ENCODE data around the gene SNRPA1.

The SNRPA1 gene

GRCh38 chr15:101277038-101277822, 17.8 kb downstream of the SNRPA1 start, which contains the start of gene SELENOS:
TSS of gene SELENOS (minus strand) at chr15:101277485. CDS start at chr15:101277417, 68 bp downstream.
- TF ChIP-seq CTCF (IDR thresholded peaks at IDR 0.05), result no peak

GRCh38 chr15:101276501-101277037, 18.5 kb downstream of the SNRPA1 start:
- TF ChIP-seq CTCF (IDR thresholded peaks at IDR 0.05), result no peak; the same call in 1 of the 2 replicates

DNA sequence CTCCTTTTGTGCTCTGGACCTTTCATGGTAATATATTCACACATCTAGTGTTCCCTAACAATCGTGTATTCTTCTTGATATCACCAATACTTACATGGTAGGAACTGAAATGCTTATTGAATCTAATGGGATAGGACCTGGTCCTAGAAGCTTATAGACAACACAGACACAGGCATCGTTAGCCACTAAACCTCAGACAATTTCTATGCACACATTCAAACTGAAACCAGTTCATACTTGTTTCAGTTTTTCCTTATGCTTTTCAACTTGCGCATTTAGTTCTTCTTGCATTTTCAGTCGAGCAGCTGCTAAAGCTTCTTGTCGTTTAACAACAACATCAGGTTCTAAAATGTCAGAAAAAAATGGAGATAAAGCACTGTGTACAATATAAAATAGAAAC, 20.0 kb downstream of the SNRPA1 start:
- no peak for TF ChIP-seq CTCF (IDR thresholded peaks at IDR 0.05)

DNA sequence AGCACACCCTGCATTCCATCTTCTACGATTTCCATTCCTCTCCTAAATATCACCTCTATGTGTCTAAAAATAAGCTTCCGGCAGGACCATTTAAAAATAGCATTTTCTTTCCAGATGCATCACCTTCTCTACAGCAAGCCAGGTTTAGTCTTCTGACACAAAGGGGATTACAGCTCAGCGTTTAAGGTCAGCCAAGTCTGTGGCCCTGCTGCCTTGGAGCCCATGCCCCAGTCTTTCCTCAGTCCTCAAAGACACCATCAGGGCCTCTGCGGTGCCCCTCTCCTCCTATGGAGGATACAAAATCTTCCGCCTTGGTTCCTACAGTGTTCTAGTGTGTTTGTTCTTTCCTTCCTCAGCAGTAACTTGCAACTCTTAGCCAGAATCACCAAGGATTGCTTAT, 21.5 kb downstream of the SNRPA1 start:
- no peak for TF ChIP-seq CTCF (IDR thresholded peaks at IDR 0.05)

DNA sequence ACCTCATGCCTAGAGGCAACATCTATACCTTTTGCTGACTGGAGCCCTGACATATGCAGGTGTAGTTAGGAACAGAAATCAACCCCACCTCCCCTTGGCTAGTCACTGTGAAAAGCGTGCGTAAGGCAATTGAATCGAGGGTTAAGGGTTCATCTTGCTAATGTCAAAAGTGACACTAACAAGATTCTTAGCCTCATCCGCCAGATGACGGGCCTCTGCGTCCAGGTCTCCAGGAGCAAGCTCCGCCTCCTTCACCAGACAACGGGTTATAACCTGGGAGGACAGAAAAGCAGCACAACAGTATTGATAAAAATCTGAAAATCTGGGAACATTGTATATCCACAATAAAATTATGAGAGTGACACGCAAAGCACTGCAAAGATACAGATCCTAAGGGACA, 22.5 kb downstream of the SNRPA1 start:
- TF ChIP-seq CTCF (IDR thresholded peaks at IDR 0.05), result no peak

DNA sequence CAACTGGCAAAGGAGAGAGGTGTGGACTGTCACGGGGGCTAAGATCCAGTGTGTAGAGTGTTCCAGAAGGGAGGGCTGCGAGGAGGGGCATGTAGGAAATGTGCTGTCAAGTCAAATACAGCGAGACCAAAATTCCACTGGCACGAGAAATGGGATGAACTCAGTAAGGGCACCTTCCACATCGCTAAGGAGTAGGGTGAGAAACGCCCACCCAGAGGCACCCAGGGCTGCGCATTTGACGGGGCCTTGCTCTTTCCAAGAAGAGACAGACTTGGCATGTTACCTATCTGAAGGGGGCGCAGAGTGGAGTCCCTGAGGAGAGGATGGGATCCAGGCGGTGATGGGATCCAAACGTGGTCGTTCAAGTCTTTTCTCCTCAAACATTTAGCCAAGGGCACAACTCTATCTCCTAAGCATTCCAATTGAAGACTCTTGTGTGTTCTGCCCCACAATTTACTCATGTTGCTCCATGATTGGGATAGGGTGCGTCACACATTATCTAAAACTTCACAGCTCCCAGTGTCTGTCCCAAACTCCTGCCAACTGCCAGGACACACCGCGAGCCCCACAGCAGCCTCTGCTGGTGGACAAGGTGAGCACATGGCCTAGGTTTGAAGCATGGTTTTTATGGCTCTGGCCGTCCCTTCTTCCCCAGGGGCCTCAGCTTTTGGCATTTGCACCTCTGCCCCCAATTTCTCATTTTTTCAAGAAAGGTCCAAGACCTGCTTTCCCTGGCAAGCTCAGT, 25.4 kb downstream of the SNRPA1 start:
- peak; percentile 52 for TF ChIP-seq CTCF (IDR thresholded peaks at IDR 0.05)

DNA sequence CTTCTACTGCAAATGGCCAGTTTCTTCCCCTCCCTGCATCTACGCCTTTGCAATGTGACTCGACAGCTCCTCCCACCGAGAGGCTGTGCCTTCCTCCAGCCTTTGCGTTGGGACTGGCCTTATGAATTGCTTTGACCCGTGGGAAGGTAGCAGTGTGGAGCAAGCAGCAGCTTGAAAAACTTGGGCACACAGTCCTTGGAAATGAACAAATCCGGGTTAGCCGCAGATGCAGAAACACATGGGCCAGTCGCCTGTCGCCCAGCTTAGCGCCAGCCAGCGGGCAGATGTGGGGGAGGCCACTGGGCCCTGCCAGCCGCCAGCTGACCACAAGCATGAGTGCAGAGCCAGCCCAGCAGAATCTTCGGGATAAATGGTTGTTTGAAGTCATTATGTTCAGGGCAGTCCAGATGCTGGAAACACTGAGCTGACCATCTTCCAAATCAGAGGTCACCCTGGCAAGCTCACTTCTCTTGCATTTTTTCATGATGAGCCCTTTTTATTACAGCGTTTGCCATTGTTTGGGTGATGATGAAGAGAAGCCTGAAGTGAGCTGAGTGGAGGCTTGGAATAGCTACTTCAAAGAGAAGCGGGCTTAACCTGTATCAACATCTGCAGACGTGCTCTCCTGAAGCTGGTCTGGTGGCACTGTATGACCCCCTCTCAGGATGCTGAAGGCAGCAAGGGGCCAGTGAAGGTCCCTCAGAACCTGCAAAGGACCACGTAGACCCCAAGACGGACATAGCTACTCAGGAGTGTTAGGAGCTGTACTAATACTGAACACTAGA, 27.5 kb downstream of the SNRPA1 start:
- TF ChIP-seq CTCF (IDR thresholded peaks at IDR 0.05), result no peak

All from LNCAP (cell line).